ENCODE measurements around the gene KIN.

The KIN gene

GRCh38 chr10:7808686-7809267 is 21.0 kb upstream of the KIN start:
- no peak overlapping the region for H2AFZ ChIP-seq (ENCODE audit: insufficient read depth, low read length, poor library complexity)
- no peak overlapping the region for H2BK120ac ChIP-seq (ENCODE audit: insufficient read depth, low read length, poor library complexity)
- H2BK5ac ChIP-seq (ENCODE audit: low read depth, low read length, poor library complexity), result no peak overlapping the region
- no peak overlapping the region for H3K27ac ChIP-seq (ENCODE audit: low read depth, low read length)
- H3K79me2 ChIP-seq (ENCODE audit: control insufficient read depth, insufficient read depth, low read length, poor library complexity), result no peaks in the 10 kb centered on the region
- peaks cover 7 to 19% of the 10 kb centered on the region in 2 experiments for H3K36me3 ChIP-seq (ENCODE audit: control insufficient read depth in 1 of 2, insufficient read depth in 2 of 2, low read length in 2 of 2)
- H3K4me3 ChIP-seq (ENCODE audit: low read depth, low read length), result no peak overlapping the region
- no peak overlapping the region for H4K91ac ChIP-seq (ENCODE audit: low read depth, low read length)
- H3K23ac ChIP-seq (ENCODE audit: low read length), result no peak overlapping the region
- no peak overlapping the region for H3K14ac ChIP-seq (ENCODE audit: low read length)
- no peak overlapping the region for H3K9ac ChIP-seq (ENCODE audit: low read length)
- no peak overlapping the region for H2BK12ac ChIP-seq (ENCODE audit: low read length)
- no peak overlapping the region for H4K8ac ChIP-seq (ENCODE audit: low read depth, low read length)
- no peaks in the 10 kb centered on the region for H3K27me3 ChIP-seq (ENCODE audit: insufficient read depth, low read length)
- H2AK5ac ChIP-seq (ENCODE audit: low read length), result no peak overlapping the region
- H3K79me1 ChIP-seq (ENCODE audit: low read length), result no peaks in the 10 kb centered on the region
- DNase-seq, result peak in 1 of 2 donors; percentile 36
- no CpG with 5 or more reads among the region's 4 CpGs for WGBS (ENCODE audit: extremely low coverage, insufficient coverage, insufficient read length)
- H3K4me2 ChIP-seq (ENCODE audit: low read length), result no peak overlapping the region
- no peak overlapping the region for H3K4ac ChIP-seq (ENCODE audit: low read depth, low read length)
- no peak overlapping the region for H3K18ac ChIP-seq (ENCODE audit: low read length)
- no peaks in the 10 kb centered on the region for H3K9me3 ChIP-seq (ENCODE audit: insufficient read depth, low read depth, low read length)
- no peak overlapping the region for H4K12ac ChIP-seq (ENCODE audit: low read depth, low read length)
- H3K4me1 ChIP-seq (ENCODE audit: control insufficient read depth in 1 of 2, insufficient read depth in 2 of 2, low read length in 2 of 2), result no peaks in the 10 kb centered on the region

GRCh38 chr10:7804741-7805140 is 16.9 kb upstream of the KIN start:
- H3K79me1 ChIP-seq (ENCODE audit: low read length), result no peaks in the 10 kb centered on the region
- no peak overlapping the region for H2BK120ac ChIP-seq (ENCODE audit: insufficient read depth, low read length, poor library complexity)
- H3K27ac ChIP-seq (ENCODE audit: low read depth, low read length), result no peak overlapping the region
- H4K12ac ChIP-seq (ENCODE audit: low read depth, low read length), result no peak overlapping the region
- no peak overlapping the region for H3K4me3 ChIP-seq (ENCODE audit: low read depth, low read length)
- H3K4me2 ChIP-seq (ENCODE audit: low read length), result no peak overlapping the region
- H3K36me3 ChIP-seq (ENCODE audit: control insufficient read depth in 1 of 2, insufficient read depth in 2 of 2, low read length in 2 of 2), result peaks cover 12 to 37% of the 10 kb centered on the region in 2 experiments
- no peak overlapping the region for H3K9ac ChIP-seq (ENCODE audit: low read length)
- H3K23ac ChIP-seq (ENCODE audit: low read length), result no peak overlapping the region
- no peak overlapping the region for H2AFZ ChIP-seq (ENCODE audit: insufficient read depth, low read length, poor library complexity)
- H3K14ac ChIP-seq (ENCODE audit: low read length), result no peak overlapping the region
- no peak overlapping the region for H4K91ac ChIP-seq (ENCODE audit: low read depth, low read length)
- no peaks in the 10 kb centered on the region for H3K9me3 ChIP-seq (ENCODE audit: insufficient read depth, low read depth, low read length)
- H4K8ac ChIP-seq (ENCODE audit: low read depth, low read length), result no peak overlapping the region
- DNase-seq, result no peak
- H2AK5ac ChIP-seq (ENCODE audit: low read length), result no peak overlapping the region
- no peaks in the 10 kb centered on the region for H3K27me3 ChIP-seq (ENCODE audit: insufficient read depth, low read length)
- no peak overlapping the region for H2BK5ac ChIP-seq (ENCODE audit: low read depth, low read length, poor library complexity)
- H3K18ac ChIP-seq (ENCODE audit: low read length), result no peak overlapping the region
- no peak overlapping the region for H2BK12ac ChIP-seq (ENCODE audit: low read length)
- WGBS (ENCODE audit: extremely low coverage, insufficient coverage, insufficient read length), result no CpG with 5 or more reads among the region's 2 CpGs
- no peak overlapping the region for H3K4ac ChIP-seq (ENCODE audit: low read depth, low read length)
- no peaks in the 10 kb centered on the region for H3K4me1 ChIP-seq (ENCODE audit: control insufficient read depth in 1 of 2, insufficient read depth in 2 of 2, low read length in 2 of 2)
- H3K79me2 ChIP-seq (ENCODE audit: control insufficient read depth, insufficient read depth, low read length, poor library complexity), result no peaks in the 10 kb centered on the region

- no peak overlapping the region for H4K8ac ChIP-seq (ENCODE audit: low read depth, low read length)
- H3K9me3 ChIP-seq (ENCODE audit: insufficient read depth, low read depth, low read length), result no peaks in the 10 kb centered on the region
- no peak overlapping the region for H3K4me2 ChIP-seq (ENCODE audit: low read length)
- no peaks in the 10 kb centered on the region for H3K4me1 ChIP-seq (ENCODE audit: control insufficient read depth in 1 of 2, insufficient read depth in 2 of 2, low read length in 2 of 2)
- H2AFZ ChIP-seq (ENCODE audit: insufficient read depth, low read length, poor library complexity), result no peak overlapping the region
- no peak overlapping the region for H3K18ac ChIP-seq (ENCODE audit: low read length)
- no CpG with 5 or more reads among the region's 6 CpGs for WGBS (ENCODE audit: extremely low coverage, insufficient coverage, insufficient read length)
- no peak overlapping the region for H4K12ac ChIP-seq (ENCODE audit: low read depth, low read length)
- no peak overlapping the region for H2BK5ac ChIP-seq (ENCODE audit: low read depth, low read length, poor library complexity)
- no peak overlapping the region for H4K91ac ChIP-seq (ENCODE audit: low read depth, low read length)
- H2BK120ac ChIP-seq (ENCODE audit: insufficient read depth, low read length, poor library complexity), result no peak overlapping the region
- DNase-seq, result no peak
- no peak overlapping the region for H3K9ac ChIP-seq (ENCODE audit: low read length)
- H3K23ac ChIP-seq (ENCODE audit: low read length), result no peak overlapping the region
- H2BK12ac ChIP-seq (ENCODE audit: low read length), result no peak overlapping the region
- H3K14ac ChIP-seq (ENCODE audit: low read length), result no peak overlapping the region
- no peaks in the 10 kb centered on the region for H3K79me2 ChIP-seq (ENCODE audit: control insufficient read depth, insufficient read depth, low read length, poor library complexity)
- H3K27ac ChIP-seq (ENCODE audit: low read depth, low read length), result no peak overlapping the region
- no peaks in the 10 kb centered on the region for H3K79me1 ChIP-seq (ENCODE audit: low read length)
- H3K36me3 ChIP-seq (ENCODE audit: control insufficient read depth in 1 of 2, insufficient read depth in 2 of 2, low read length in 2 of 2), result peaks cover 12 to 42% of the 10 kb centered on the region in 2 experiments
- no peak overlapping the region for H3K4ac ChIP-seq (ENCODE audit: low read depth, low read length)
- H3K27me3 ChIP-seq (ENCODE audit: insufficient read depth, low read length), result no peaks in the 10 kb centered on the region
- no peak overlapping the region for H2AK5ac ChIP-seq (ENCODE audit: low read length)
- H3K4me3 ChIP-seq (ENCODE audit: low read depth, low read length), result no peak overlapping the region
These were observed 16.4 kb upstream of the KIN start for GRCh38 chr10:7804216-7804615.

GRCh38 chr10:7802606-7803005 is 14.8 kb upstream of the KIN start:
- Histone ChIP-seq H3K27ac (ENCODE audit: low read depth, low read length) (no peak overlapping the region), H2BK120ac (ENCODE audit: insufficient read depth, low read length, poor library complexity) (no peak overlapping the region), H3K36me3 (ENCODE audit: control insufficient read depth in 1 of 2, insufficient read depth in 2 of 2, low read length in 2 of 2) (peaks cover 16 to 46% of the 10 kb centered on the region in 2 experiments), H3K9me3 (ENCODE audit: insufficient read depth, low read depth, low read length) (no peaks in the 10 kb centered on the region), H3K4me2 (ENCODE audit: low read length) (no peak overlapping the region), H3K14ac (ENCODE audit: low read length) (no peak overlapping the region), H4K8ac (ENCODE audit: low read depth, low read length) (no peak overlapping the region), H2AFZ (ENCODE audit: insufficient read depth, low read length, poor library complexity) (no peak overlapping the region), H3K9ac (ENCODE audit: low read length) (no peak overlapping the region), H3K27me3 (ENCODE audit: insufficient read depth, low read length) (no peaks in the 10 kb centered on the region), H3K4ac (ENCODE audit: low read depth, low read length) (no peak overlapping the region), H4K12ac (ENCODE audit: low read depth, low read length) (no peak overlapping the region), H3K18ac (ENCODE audit: low read length) (no peak overlapping the region), H3K79me2 (ENCODE audit: control insufficient read depth, insufficient read depth, low read length, poor library complexity) (no peaks in the 10 kb centered on the region), H2AK5ac (ENCODE audit: low read length) (no peak overlapping the region), H3K23ac (ENCODE audit: low read length) (no peak overlapping the region), H4K91ac (ENCODE audit: low read depth, low read length) (no peak overlapping the region), H3K4me1 (ENCODE audit: control insufficient read depth in 1 of 2, insufficient read depth in 2 of 2, low read length in 2 of 2) (no peaks in the 10 kb centered on the region), H2BK5ac (ENCODE audit: low read depth, low read length, poor library complexity) (no peak overlapping the region), H2BK12ac (ENCODE audit: low read length) (no peak overlapping the region), H3K79me1 (ENCODE audit: low read length) (no peaks in the 10 kb centered on the region), H3K4me3 (ENCODE audit: low read depth, low read length) (no peak overlapping the region)
- WGBS (ENCODE audit: extremely low coverage, insufficient coverage, insufficient read length), result no CpG with 5 or more reads among the region's 4 CpGs
- DNase-seq, result no peak
